HCT116 (cell line): Measurements from ENCODE around the gene CST2. TPM values are rescaled to one million over a fixed set of nuclear protein-coding genes. Genes with fewer than 3 reads are reported as not detected.

Experiments
- ATAC-seq: fragments of 200-7000 bp; cut with Tn5 transposase; 2 replicates; pipeline ENCODE4 v1.9.1; 2020; ENCODE audit warnings: mild to moderate bottlenecking, moderate library complexity
- BruUV-seq: library from RNA; stranded (reverse); fragments of 400-500 nt; replicated peaks from 2 replicates; lab custom pipeline; 2021; lab: Mats Ljungman, UMichigan
- CTCF ChIA-PET: fragments of 300-600 bp; sonication (Branson Sonifier 250); formaldehyde crosslinking; loops from one replicate; lab custom pipeline; 2021; ENCODE audit warnings: antibody characterized with exemption; lab: Charles Lee
- POLR2A ChIA-PET: fragments of 300-600, 350-600 bp; sonication (Branson Sonifier 250); formaldehyde crosslinking; loops from one replicate; lab custom pipeline; 2021; ENCODE audit warnings: antibody characterized with exemption; lab: Charles Lee
- RAD21 ChIA-PET, 2 experiments: fragments of 300-600 bp; sonication (Branson Sonifier 250); formaldehyde crosslinking; loops; one replicate each; lab custom pipeline; 2023; ENCODE audit warnings: low total read pairs in 2 of 2; ENCODE audit not compliant: uncharacterized antibody in 2 of 2, unreplicated experiment in 2 of 2, low non-redundant PET in 1 of 2; lab: Charles Lee
- DNase-seq: peaks from one replicate; pipeline ENCODE4 v3.0.0-alpha.2; 2010; ENCODE audit warnings: low read depth, low spot score
- H2AFZ ChIP-seq: fragments of 200-600 bp; shearing (Covaris generic), sonication (generic); 2 replicates; pipeline ENCODE4 v1.6.1; 2017; ENCODE audit warnings: low read depth, mixed run types, mixed read lengths, antibody characterized with exemption, low read length; ENCODE audit not compliant: poor library complexity, severe bottlenecking
- H3K27ac ChIP-seq: 2 replicates; pipeline ENCODE4 v1.5.1; 2012; ENCODE audit warnings: low read depth, low read length
- H3K27me3 ChIP-seq: fragments of 200-600 bp; sonication (generic); 2 replicates; pipeline ENCODE4 v1.6.1; 2016; ENCODE audit warnings: mixed run types, low read length, mixed read lengths; ENCODE audit not compliant: insufficient read depth
- H3K36me3 ChIP-seq, 2 experiments: fragments of 200-500 bp in 1 of 2; fragments of 200-600 bp in 1 of 2; sonication (Bioruptor generic) in 1 of 2; sonication (generic) in 1 of 2; 2 replicates each; pipeline versions ENCODE4 v1.5.1 to v1.6.1; 2014 to 2016; ENCODE audit warnings: low read length in 2 of 2, inconsistent platforms in 1 of 2, mixed read lengths in 1 of 2, mixed run types in 1 of 2; ENCODE audit not compliant: insufficient read depth in 2 of 2, control insufficient read depth in 1 of 2
- H3K4me1 ChIP-seq, 2 experiments: fragments of 200-600 bp in 1 of 2; sonication (generic) in 1 of 2; 2 replicates each; pipeline versions ENCODE4 v1.5.1 to v1.6.1; 2012 to 2017; ENCODE audit warnings: low read length in 2 of 2, inconsistent platforms in 1 of 2, mild to moderate bottlenecking in 1 of 2, mixed read lengths in 1 of 2, mixed run types in 1 of 2, moderate library complexity in 1 of 2; ENCODE audit not compliant: insufficient read depth in 2 of 2, control insufficient read depth in 1 of 2
- H3K4me2 ChIP-seq: fragments of 200-600 bp; sonication (generic); 2 replicates; pipeline ENCODE4 v1.6.1; 2017; ENCODE audit warnings: mixed run types, low read length, mixed read lengths
- H3K4me3 ChIP-seq, 2 experiments: fragments of 200-600 bp in 1 of 2; sonication (generic) in 1 of 2; replicated peaks in 1 of 2; 2 replicates each; pipeline ENCODE4 v1.5.1; 2011 to 2016; ENCODE audit warnings: low read length in 2 of 2, control low read depth in 1 of 2, low read depth in 1 of 2, mild to moderate bottlenecking in 1 of 2, mixed read lengths in 1 of 2, mixed run types in 1 of 2
- H3K79me2 ChIP-seq: fragments of 200-600 bp; sonication (generic); 2 replicates; pipeline ENCODE4 v1.6.1; 2017; ENCODE audit warnings: mild to moderate bottlenecking, mixed run types, low read length, moderate library complexity, mixed read lengths; ENCODE audit not compliant: insufficient read depth
- H3K9ac ChIP-seq: fragments of 200-600 bp; sonication (generic); 2 replicates; pipeline ENCODE4 v1.6.1; 2016; ENCODE audit warnings: low read length, mixed read lengths
- H3K9me2 ChIP-seq: fragments of 200-600 bp; sonication (generic), shearing (Covaris generic); 2 replicates; pipeline ENCODE4 v1.6.1; 2017; ENCODE audit warnings: mixed run types, mild to moderate bottlenecking, moderate library complexity; ENCODE audit not compliant: insufficient read depth
- H3K9me3 ChIP-seq, 2 experiments: fragments of 200-500 bp in 1 of 2; fragments of 200-600 bp in 1 of 2; sonication (Bioruptor generic) in 1 of 2; sonication (generic) in 1 of 2; 2 replicates each; pipeline ENCODE4 v1.6.1; 2014 to 2017; ENCODE audit warnings: low read length in 2 of 2, mixed read lengths in 2 of 2, inconsistent platforms in 1 of 2, low read depth in 1 of 2, mild to moderate bottlenecking in 1 of 2, mixed run types in 1 of 2, moderate library complexity in 1 of 2; ENCODE audit not compliant: control insufficient read depth in 1 of 2, insufficient read depth in 1 of 2
- H4K20me1 ChIP-seq: fragments of 200-600 bp; sonication (generic), shearing (Covaris generic); 2 replicates; pipeline ENCODE4 v1.6.1; 2017; ENCODE audit warnings: mixed run types, mild to moderate bottlenecking, moderate library complexity; ENCODE audit not compliant: insufficient read depth
- CBX3 ChIP-seq: IDR thresholded peaks from 2 replicates; pipeline ENCODE4 v1.6.1; 2012; ENCODE audit warnings: low read depth
- CEBPB ChIP-seq: IDR thresholded peaks from 2 replicates; pipeline ENCODE4 v1.6.1; 2012; ENCODE audit warnings: low read depth
- EGR1 ChIP-seq: IDR thresholded peaks from 2 replicates; pipeline ENCODE4 v1.6.1; 2012; ENCODE audit warnings: low read depth
- ELF1 ChIP-seq: IDR thresholded peaks from 2 replicates; pipeline ENCODE4 v1.6.1; 2012; ENCODE audit warnings: low read depth, borderline replicate concordance
- EZH2 ChIP-seq: fragments of 200-600 bp; sonication (generic); IDR thresholded peaks from 2 replicates; pipeline ENCODE4 v1.6.1; 2017; ENCODE audit warnings: antibody characterized with exemption, mixed run types
- EZH2phosphoT487 ChIP-seq: fragments of 200-600 bp; IDR thresholded peaks from 2 replicates; pipeline ENCODE4 v1.6.1; 2018; ENCODE audit warnings: antibody characterized with exemption, borderline replicate concordance
- FOSL1 ChIP-seq: IDR thresholded peaks from 2 replicates; pipeline ENCODE4 v1.6.1; 2012; ENCODE audit warnings: low read depth
- JUND ChIP-seq: IDR thresholded peaks from 2 replicates; pipeline ENCODE4 v1.6.1; 2012
- POLR2AphosphoS5 ChIP-seq: IDR thresholded peaks from 2 replicates; pipeline ENCODE4 v1.6.1; 2011; ENCODE audit warnings: mild to moderate bottlenecking, low read depth, low read length, moderate library complexity
- SRF ChIP-seq: IDR thresholded peaks from 2 replicates; pipeline ENCODE4 v1.6.1; 2012; ENCODE audit warnings: low read depth
- ZNF274 ChIP-seq: fragments of 200-500 bp; sonication (Bioruptor generic); IDR thresholded peaks from 2 replicates; pipeline ENCODE4 v1.6.1; 2014; ENCODE audit warnings: mild to moderate bottlenecking, low read depth, low read length, inconsistent platforms
- intact Hi-C: fragments of 100-400 bp; cut with micrococcal nuclease; formaldehyde crosslinking; loops from 2 replicates; pipeline ENCODE4 v1.10.0; 2022
- total RNA-seq: library from RNA; stranded (reverse); gene quantifications from one replicate; pipeline ENCODE4 v1.2.1, GENCODE V29; 2021; ENCODE audit not compliant: unreplicated experiment
- TF ChIP-seq, protein P1 (sequence below): IDR thresholded peaks from 2 replicates; pipeline ENCODE4 v1.6.1; 2011; ENCODE audit warnings: mild to moderate bottlenecking, low read length, moderate library complexity; ENCODE audit not compliant: insufficient replicate concordance; ENCODE audit errors: extremely low read depth
- TF ChIP-seq, protein P2 (sequence below): IDR thresholded peaks from 2 replicates; pipeline ENCODE4 v1.6.1; 2012
- TF ChIP-seq, protein P3 (sequence below): IDR thresholded peaks from 2 replicates; pipeline ENCODE4 v1.6.1; 2012; ENCODE audit warnings: low read depth

CST2 gene
- total RNA-seq, 1 experiment from 2014 or later, result not detected

DNA sequence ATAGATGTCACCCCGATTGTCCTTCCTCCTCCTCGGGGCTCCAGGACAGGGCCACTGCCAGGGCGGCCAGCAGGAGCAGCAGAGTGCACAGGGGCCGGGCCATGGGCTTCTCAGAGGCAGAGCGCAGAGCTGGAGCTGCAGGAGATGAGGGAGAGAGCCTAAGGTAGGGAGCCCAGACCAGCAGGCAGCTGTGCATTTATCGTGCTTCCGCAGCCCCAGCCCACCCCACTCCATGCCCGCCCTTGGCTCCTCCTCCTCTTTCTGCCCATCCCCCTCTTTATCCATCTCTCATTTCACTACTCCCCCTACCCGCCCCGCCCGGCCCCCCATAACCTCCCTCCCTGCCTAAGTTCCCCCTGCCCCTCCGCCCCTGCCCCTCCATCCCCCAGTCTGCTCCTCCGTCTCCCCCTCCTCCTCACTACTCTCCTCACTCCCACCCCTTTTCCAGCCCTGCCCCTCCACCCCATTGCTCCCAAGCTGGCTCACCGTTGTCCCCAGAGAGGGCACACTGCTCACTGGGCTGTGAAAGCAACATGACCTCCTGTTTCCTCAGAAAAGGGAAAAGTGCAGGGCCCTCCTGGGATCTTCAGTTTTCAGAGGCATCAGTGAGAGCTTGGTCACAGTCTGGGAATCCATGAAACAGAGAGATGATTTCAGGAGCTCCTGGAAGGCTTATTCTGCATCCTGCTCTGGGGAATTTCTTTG, 50.3 kb downstream of the CST2 start:
- Histone ChIP-seq H2AFZ (no peak overlapping the region), H3K4me3 (no peak overlapping the region), H3K27ac (no peak overlapping the region), H3K9me3 (no peaks in the 10 kb centered on the region), H3K4me1 (no peaks in the 10 kb centered on the region), H4K20me1 (no peaks in the 10 kb centered on the region), H3K79me2 (no peaks in the 10 kb centered on the region), H3K9ac (no peak overlapping the region), H3K9me2 (no peaks in the 10 kb centered on the region), H3K4me2 (no peak overlapping the region), H3K27me3 (no peaks in the 10 kb centered on the region), H3K36me3 (no peaks in the 10 kb centered on the region)
- RAD21 ChIA-PET, result no interaction called here
- no peak for ATAC-seq
- BruUV-seq, result no TSS peak
- DNase-seq, result no peak
- no peak for TF ChIP-seq EGR1
- TF ChIP-seq JUND, result no peak
- TF ChIP-seq EZH2phosphoT487, result no peak
- TF ChIP-seq, protein P1, sequence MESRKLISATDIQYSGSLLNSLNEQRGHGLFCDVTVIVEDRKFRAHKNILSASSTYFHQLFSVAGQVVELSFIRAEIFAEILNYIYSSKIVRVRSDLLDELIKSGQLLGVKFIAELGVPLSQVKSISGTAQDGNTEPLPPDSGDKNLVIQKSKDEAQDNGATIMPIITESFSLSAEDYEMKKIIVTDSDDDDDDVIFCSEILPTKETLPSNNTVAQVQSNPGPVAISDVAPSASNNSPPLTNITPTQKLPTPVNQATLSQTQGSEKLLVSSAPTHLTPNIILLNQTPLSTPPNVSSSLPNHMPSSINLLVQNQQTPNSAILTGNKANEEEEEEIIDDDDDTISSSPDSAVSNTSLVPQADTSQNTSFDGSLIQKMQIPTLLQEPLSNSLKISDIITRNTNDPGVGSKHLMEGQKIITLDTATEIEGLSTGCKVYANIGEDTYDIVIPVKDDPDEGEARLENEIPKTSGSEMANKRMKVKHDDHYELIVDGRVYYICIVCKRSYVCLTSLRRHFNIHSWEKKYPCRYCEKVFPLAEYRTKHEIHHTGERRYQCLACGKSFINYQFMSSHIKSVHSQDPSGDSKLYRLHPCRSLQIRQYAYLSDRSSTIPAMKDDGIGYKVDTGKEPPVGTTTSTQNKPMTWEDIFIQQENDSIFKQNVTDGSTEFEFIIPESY, result no peak
- no peak for TF ChIP-seq ELF1
- TF ChIP-seq SRF, result no peak
- TF ChIP-seq EZH2, result no peak
- TF ChIP-seq FOSL1, result no peak
- no peak for TF ChIP-seq POLR2AphosphoS5
- no peak for TF ChIP-seq CEBPB
- TF ChIP-seq, protein P2, sequence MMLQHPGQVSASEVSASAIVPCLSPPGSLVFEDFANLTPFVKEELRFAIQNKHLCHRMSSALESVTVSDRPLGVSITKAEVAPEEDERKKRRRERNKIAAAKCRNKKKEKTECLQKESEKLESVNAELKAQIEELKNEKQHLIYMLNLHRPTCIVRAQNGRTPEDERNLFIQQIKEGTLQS, result no peak
- TF ChIP-seq CBX3, result no peak
- TF ChIP-seq, protein P3, sequence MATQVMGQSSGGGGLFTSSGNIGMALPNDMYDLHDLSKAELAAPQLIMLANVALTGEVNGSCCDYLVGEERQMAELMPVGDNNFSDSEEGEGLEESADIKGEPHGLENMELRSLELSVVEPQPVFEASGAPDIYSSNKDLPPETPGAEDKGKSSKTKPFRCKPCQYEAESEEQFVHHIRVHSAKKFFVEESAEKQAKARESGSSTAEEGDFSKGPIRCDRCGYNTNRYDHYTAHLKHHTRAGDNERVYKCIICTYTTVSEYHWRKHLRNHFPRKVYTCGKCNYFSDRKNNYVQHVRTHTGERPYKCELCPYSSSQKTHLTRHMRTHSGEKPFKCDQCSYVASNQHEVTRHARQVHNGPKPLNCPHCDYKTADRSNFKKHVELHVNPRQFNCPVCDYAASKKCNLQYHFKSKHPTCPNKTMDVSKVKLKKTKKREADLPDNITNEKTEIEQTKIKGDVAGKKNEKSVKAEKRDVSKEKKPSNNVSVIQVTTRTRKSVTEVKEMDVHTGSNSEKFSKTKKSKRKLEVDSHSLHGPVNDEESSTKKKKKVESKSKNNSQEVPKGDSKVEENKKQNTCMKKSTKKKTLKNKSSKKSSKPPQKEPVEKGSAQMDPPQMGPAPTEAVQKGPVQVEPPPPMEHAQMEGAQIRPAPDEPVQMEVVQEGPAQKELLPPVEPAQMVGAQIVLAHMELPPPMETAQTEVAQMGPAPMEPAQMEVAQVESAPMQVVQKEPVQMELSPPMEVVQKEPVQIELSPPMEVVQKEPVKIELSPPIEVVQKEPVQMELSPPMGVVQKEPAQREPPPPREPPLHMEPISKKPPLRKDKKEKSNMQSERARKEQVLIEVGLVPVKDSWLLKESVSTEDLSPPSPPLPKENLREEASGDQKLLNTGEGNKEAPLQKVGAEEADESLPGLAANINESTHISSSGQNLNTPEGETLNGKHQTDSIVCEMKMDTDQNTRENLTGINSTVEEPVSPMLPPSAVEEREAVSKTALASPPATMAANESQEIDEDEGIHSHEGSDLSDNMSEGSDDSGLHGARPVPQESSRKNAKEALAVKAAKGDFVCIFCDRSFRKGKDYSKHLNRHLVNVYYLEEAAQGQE, result no peak
- TF ChIP-seq ZNF274, result no peak
- CTCF ChIA-PET, result no interaction called here
- POLR2A ChIA-PET, result no interaction called here
- intact Hi-C loops, result no loop called here
